Anterior cingulate cortex (tissue), 58 donors: ENCODE measurements around the gene RAB10.
"Not testable (repeated sequence)": the region's sequence is repeated elsewhere in the genome, so short reads cannot be mapped to it uniquely, and the experiment has no call there.

Source experiments
- DNase-seq, 58 donors: peaks; one replicate each; lab custom pipeline; 2025; lab: John Stamatoyannopoulos, UW

The RAB10 gene

GRCh38 chr2:26033818-26034636, at the start of gene RAB10:
TSS of gene RAB10 (plus strand) at chr2:26034084. CDS start at chr2:26034609, 525 bp downstream.
- DNase-seq, result peak; percentile 88 to 99 (median 98)

- DNase-seq, result no peak
Observed at GRCh38 chr2:25988134-25988533, 45.8 kb upstream of the RAB10 start.

- no peak for DNase-seq
Observed at GRCh38 chr2:25989154-25989553, 44.7 kb upstream of the RAB10 start.

- no peak for DNase-seq
Observed at GRCh38 chr2:25991965-25992364, 41.9 kb upstream of the RAB10 start.

GRCh38 chr2:25992556-25992955, 41.3 kb upstream of the RAB10 start:
- DNase-seq, result no peak

GRCh38 chr2:25993049-25993448, 40.8 kb upstream of the RAB10 start:
- no peak for DNase-seq

GRCh38 chr2:25994509-25994908, 39.4 kb upstream of the RAB10 start:
- no peak for DNase-seq

GRCh38 chr2:25996844-25997243, 37.0 kb upstream of the RAB10 start:
- DNase-seq, result no peak

GRCh38 chr2:25998816-25999383, 35.0 kb upstream of the RAB10 start:
- not testable (repeated sequence) for DNase-seq

GRCh38 chr2:25999406-25999805, 34.5 kb upstream of the RAB10 start:
- DNase-seq, result not testable (repeated sequence)

GRCh38 chr2:26000561-26001082, 33.3 kb upstream of the RAB10 start:
- DNase-seq, result peak in 6 of 58 donors; percentile 14 to 78 (median 34)

GRCh38 chr2:26001743-26002351, 32.0 kb upstream of the RAB10 start:
- DNase-seq, result peak in 57 of 58 donors; percentile 55 to 96 (median 86)

GRCh38 chr2:26002632-26003310, 31.1 kb upstream of the RAB10 start:
- DNase-seq, result peak in 12 of 58 donors; percentile 16 to 61 (median 27)

GRCh38 chr2:26008095-26008494, 25.8 kb upstream of the RAB10 start:
- DNase-seq, result no peak

GRCh38 chr2:26008851-26009566, 24.9 kb upstream of the RAB10 start:
- DNase-seq, result peak in 27 of 58 donors; percentile 8 to 67 (median 32)

- no peak for DNase-seq
Observed at GRCh38 chr2:26009567-26009963, 24.3 kb upstream of the RAB10 start.

- no peak for DNase-seq
Observed at GRCh38 chr2:26010943-26011342, 22.9 kb upstream of the RAB10 start.

- no peak for DNase-seq
Observed at GRCh38 chr2:26011609-26011989, 22.3 kb upstream of the RAB10 start.

- DNase-seq, result peak in 4 of 58 donors; percentile 22 to 59 (median 28)
Observed at GRCh38 chr2:26011990-26012856, 21.7 kb upstream of the RAB10 start.
